A673 (cell line): ENCODE measurements around the gene YPEL3.

Source experiments
- EZH2 ChIP-seq: fragments of 200-600 bp; sonication (generic); IDR thresholded peaks from 2 replicates; pipeline ENCODE4 v1.6.1; 2017; ENCODE audit warnings: borderline replicate concordance, low read depth, mild to moderate bottlenecking, mixed read lengths, antibody characterized with exemption, low read length; ENCODE audit not compliant: poor library complexity, severe bottlenecking
- TF ChIP-seq, protein P1 (sequence below): fragments of 300-800, 200-600 bp; sonication (generic); conservative IDR thresholded peaks from 2 replicates; pipeline ENCODE4 v1.5.1; 2017; ENCODE audit warnings: low read depth, mild to moderate bottlenecking, antibody characterized with exemption, low read length, moderate library complexity, mixed read lengths

DNA sequence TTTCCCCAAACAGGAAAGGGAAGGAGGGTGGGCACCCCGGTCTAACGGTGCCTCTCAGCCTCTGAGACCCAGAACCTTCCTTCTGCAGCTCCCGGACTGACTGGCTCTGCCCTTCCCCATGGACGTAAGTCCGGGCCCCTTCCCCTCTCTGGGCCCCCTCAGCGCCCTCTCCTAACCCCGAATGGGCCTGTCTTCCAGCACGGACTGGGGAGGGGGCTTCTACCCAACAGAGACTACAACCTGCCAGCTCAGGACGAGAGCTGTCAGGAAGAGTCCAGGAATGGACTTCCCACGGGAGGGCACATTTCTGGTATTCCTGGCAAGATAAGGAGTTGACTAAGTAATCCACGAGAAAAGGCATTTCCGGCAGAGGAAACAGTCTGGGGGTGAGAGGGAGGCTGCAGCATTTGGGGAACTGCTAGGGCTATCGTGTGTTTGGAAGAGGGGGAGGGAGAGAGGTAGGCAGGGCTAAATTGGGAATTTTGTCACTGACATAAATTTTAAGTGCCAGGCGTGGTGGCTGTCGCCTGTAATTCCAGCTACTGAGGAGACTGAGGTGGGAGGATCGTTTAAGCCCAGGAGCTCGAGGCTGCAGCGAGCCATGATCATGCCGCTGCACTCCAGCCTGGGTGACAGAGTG, 42.5 kb downstream of the YPEL3 start:
- TF ChIP-seq, protein P1, sequence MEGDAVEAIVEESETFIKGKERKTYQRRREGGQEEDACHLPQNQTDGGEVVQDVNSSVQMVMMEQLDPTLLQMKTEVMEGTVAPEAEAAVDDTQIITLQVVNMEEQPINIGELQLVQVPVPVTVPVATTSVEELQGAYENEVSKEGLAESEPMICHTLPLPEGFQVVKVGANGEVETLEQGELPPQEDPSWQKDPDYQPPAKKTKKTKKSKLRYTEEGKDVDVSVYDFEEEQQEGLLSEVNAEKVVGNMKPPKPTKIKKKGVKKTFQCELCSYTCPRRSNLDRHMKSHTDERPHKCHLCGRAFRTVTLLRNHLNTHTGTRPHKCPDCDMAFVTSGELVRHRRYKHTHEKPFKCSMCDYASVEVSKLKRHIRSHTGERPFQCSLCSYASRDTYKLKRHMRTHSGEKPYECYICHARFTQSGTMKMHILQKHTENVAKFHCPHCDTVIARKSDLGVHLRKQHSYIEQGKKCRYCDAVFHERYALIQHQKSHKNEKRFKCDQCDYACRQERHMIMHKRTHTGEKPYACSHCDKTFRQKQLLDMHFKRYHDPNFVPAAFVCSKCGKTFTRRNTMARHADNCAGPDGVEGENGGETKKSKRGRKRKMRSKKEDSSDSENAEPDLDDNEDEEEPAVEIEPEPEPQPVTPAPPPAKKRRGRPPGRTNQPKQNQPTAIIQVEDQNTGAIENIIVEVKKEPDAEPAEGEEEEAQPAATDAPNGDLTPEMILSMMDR = no peak
- TF ChIP-seq EZH2 = no peak
